CD14-positive monocyte (primary cell): Measurements from ENCODE around the gene TBC1D10A. TPM values are rescaled to one million over a fixed set of nuclear protein-coding genes. Genes with fewer than 3 reads are reported as not detected.
A peak's percentile ranks its signal among the peaks of the same experiment; 100 is the strongest.

Source experiments
- DNase-seq, 3 donors: peaks; one replicate each; pipeline ENCODE4 v3.0.0-alpha.2; 2011 to 2022
- H2AFZ ChIP-seq: 2 replicates; pipeline ENCODE4 v1.6.0; 2012; ENCODE audit warnings: mild to moderate bottlenecking, low read depth, low read length, inconsistent platforms; ENCODE audit not compliant: insufficient read depth, poor library complexity, severe bottlenecking
- H3K27ac ChIP-seq, 2 donors: 1 replicate in 1 of 2; 2 replicates in 1 of 2; pipeline ENCODE4 v1.5.1; 2012 to 2013; ENCODE audit warnings: low read length in 2 of 2, control low read depth in 1 of 2, inconsistent platforms in 1 of 2, low read depth in 1 of 2, mild to moderate bottlenecking in 1 of 2
- H3K27me3 ChIP-seq, 2 donors: one replicate each; pipeline versions ENCODE4 v1.6.0 to v1.6.1; 2011 to 2013; ENCODE audit warnings: low read length in 2 of 2; ENCODE audit not compliant: control insufficient read depth in 2 of 2, insufficient read depth in 2 of 2
- H3K36me3 ChIP-seq, 2 donors: replicated peaks in 1 of 2; 1 replicate in 1 of 2; 2 replicates in 1 of 2; pipeline versions ENCODE4 v1.5.1 to v1.6.1; 2012 to 2013; ENCODE audit warnings: low read length in 2 of 2, control low read depth in 1 of 2, inconsistent platforms in 1 of 2, mild to moderate bottlenecking in 1 of 2; ENCODE audit not compliant: insufficient read depth in 2 of 2, control insufficient read depth in 1 of 2
- H3K4me1 ChIP-seq, 2 donors: 1 replicate in 1 of 2; 2 replicates in 1 of 2; pipeline versions ENCODE4 v1.5.1 to v1.6.1; 2012 to 2013; ENCODE audit warnings: low read length in 2 of 2, control low read depth in 1 of 2, inconsistent platforms in 1 of 2, mild to moderate bottlenecking in 1 of 2, moderate library complexity in 1 of 2; ENCODE audit not compliant: insufficient read depth in 2 of 2, control insufficient read depth in 1 of 2
- H3K4me2 ChIP-seq: replicated peaks from 2 replicates; pipeline ENCODE3; 2012; ENCODE audit warnings: low read length, moderate library complexity, mild to moderate bottlenecking; ENCODE audit not compliant: poor library complexity, severe bottlenecking; ENCODE audit errors: extremely low read depth
- H3K4me3 ChIP-seq, 3 experiments: fragments of 200-600 bp in 1 of 3; sonication (generic) in 1 of 3; replicated peaks in 1 of 3; 1 replicate in 2 of 3; 2 replicates in 1 of 3; pipeline ENCODE4 v1.5.1; 2011 to 2013; ENCODE audit warnings: low read length in 3 of 3, mild to moderate bottlenecking in 3 of 3, control low read depth in 2 of 3, low read depth in 2 of 3, inconsistent platforms in 1 of 3, moderate library complexity in 1 of 3
- H3K79me2 ChIP-seq: 2 replicates; pipeline ENCODE4 v1.6.0; 2012; ENCODE audit warnings: mild to moderate bottlenecking, control low read depth, inconsistent platforms, low read length, moderate library complexity; ENCODE audit not compliant: insufficient read depth
- H3K9ac ChIP-seq: 2 replicates; pipeline ENCODE4 v1.6.0; 2017; ENCODE audit warnings: low read length, mild to moderate bottlenecking; ENCODE audit not compliant: insufficient read depth, poor library complexity, severe bottlenecking
- H3K9me3 ChIP-seq, 2 donors: replicated peaks in 1 of 2; 1 replicate in 1 of 2; 2 replicates in 1 of 2; pipeline versions ENCODE4 v1.5.1 to v1.6.1; 2012 to 2013; ENCODE audit warnings: low read length in 2 of 2, control low read depth in 1 of 2; ENCODE audit not compliant: control insufficient read depth in 1 of 2, insufficient read depth in 1 of 2
- H4K20me1 ChIP-seq: 2 replicates; pipeline ENCODE4 v1.6.0; 2012; ENCODE audit warnings: mild to moderate bottlenecking, low read length, control low read depth, moderate library complexity; ENCODE audit not compliant: insufficient read depth
- H3K27ac Mint-ChIP-seq, 7 donors: one replicate each; pipeline ENCODE4 v1.8.0; 2020; ENCODE audit warnings: mild to moderate bottlenecking in 7 of 7, mixed read lengths in 7 of 7, moderate library complexity in 6 of 7, inconsistent platforms in 2 of 7
- H3K27me3 Mint-ChIP-seq, 3 donors: one replicate each; pipeline ENCODE4 v1.8.0; 2021 to 2022; ENCODE audit warnings: low read depth in 3 of 3, mild to moderate bottlenecking in 3 of 3, mixed read lengths in 3 of 3, moderate library complexity in 3 of 3, inconsistent platforms in 1 of 3
- H3K36me3 Mint-ChIP-seq, 2 donors: one replicate each; pipeline ENCODE4 v1.8.0; 2020; ENCODE audit warnings: mixed read lengths in 2 of 2, inconsistent platforms in 1 of 2, mild to moderate bottlenecking in 1 of 2
- H3K4me1 Mint-ChIP-seq: one replicate; pipeline ENCODE4 v1.8.0; 2020; ENCODE audit warnings: mild to moderate bottlenecking, mixed read lengths
- H3K4me3 Mint-ChIP-seq, 2 donors: one replicate each; pipeline ENCODE4 v1.8.0; 2020; ENCODE audit warnings: mild to moderate bottlenecking in 2 of 2, mixed read lengths in 2 of 2, moderate library complexity in 1 of 2
- H3K9me3 Mint-ChIP-seq, 7 donors: one replicate each; pipeline ENCODE4 v1.8.0; 2020 to 2022; ENCODE audit warnings: mixed read lengths in 7 of 7, mild to moderate bottlenecking in 6 of 7, moderate library complexity in 6 of 7, inconsistent platforms in 2 of 7
- WGBS: methylation state at CpG from one replicate; pipeline ENCODE4 v1.1.5; 2013; ENCODE audit warnings: missing lambda C conversion rate; ENCODE audit not compliant: insufficient coverage; 5-methylcytosine and 5-hydroxymethylcytosine counted together
- intact Hi-C, 2 donors: fragments of 100-400 bp; cut with micrococcal nuclease; formaldehyde crosslinking; loops; one replicate each; pipeline versions ENCODE4 v1.15.0 to v1.15.1; 2023
- polyA plus RNA-seq, 3 donors: library from polyadenylated mRNA; depleted of rRNA in 1 of 3; unstranded in 2 of 3; stranded (reverse) in 1 of 3; fragments of 300-500 nt in 2 of 3; fragments of >200 nt in 1 of 3; fragmentation: Illumina TruSeq in 2 of 3; gene quantifications; 1 replicate in 2 of 3; 2 replicates in 1 of 3; pipeline ENCODE4 v1.2.3, GENCODE V29; 2012 to 2021
- TF ChIP-seq, protein P1 (sequence below): fragments of 200-600 bp; IDR thresholded peaks from one replicate; pipeline ENCODE4 v1.8.0; 2022; ENCODE audit warnings: antibody characterized with exemption, mild to moderate bottlenecking

Gene TBC1D10A
- polyA plus RNA-seq, 3 donors: 13.4 to 38.3 (median 21.8) TPM

DNA sequence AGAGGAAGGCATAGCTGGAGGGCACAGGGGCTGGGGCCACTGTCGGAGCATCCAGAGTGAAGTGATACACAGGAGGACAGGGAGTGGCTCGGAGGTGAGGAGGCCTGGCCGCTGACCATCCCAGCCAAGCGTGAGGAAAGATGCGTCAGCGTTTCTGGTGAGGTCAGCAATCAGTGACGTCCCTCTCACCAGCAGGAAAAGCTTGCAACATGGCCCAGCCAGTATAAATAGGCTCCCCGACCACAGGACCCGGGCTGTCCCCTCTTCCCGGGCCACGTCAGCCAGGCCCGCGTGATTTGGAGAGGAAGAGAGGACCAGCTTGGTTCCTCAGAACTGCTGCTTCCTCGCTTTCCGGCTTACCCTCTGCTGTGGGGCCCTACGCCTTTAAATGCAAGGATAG lies 55.9 kb downstream of the TBC1D10A start:
- Histone ChIP-seq H3K4me1 (peaks cover 80 to 99% of the 10 kb centered on the region in 2 donors), H4K20me1 (no peaks in the 10 kb centered on the region), H3K9me3 (no peaks in the 10 kb centered on the region), H3K27me3 (peaks cover 0 to 6% of the 10 kb centered on the region in 2 donors), H3K9ac (peak overlapping the region; percentile 16), H3K36me3 (no peaks in the 10 kb centered on the region), H3K79me2 (no peaks in the 10 kb centered on the region), H3K4me2 (peak overlapping the region; percentile 28), H3K4me3 (peak overlapping the region in 1 of 3 experiments; percentile 40), H3K27ac (peak overlapping the region; percentile 82 to 89), H2AFZ (no peak overlapping the region)
- Mint-ChIP-seq H3K36me3 (peaks cover 22 to 35% of the 10 kb centered on the region in 2 donors), H3K27ac (peak overlapping the region; percentile 92 to 99 (median 99)), H3K27me3 (peaks cover 9 to 27% (median 20%) of the 10 kb centered on the region in 3 donors), H3K4me3 (peak overlapping the region; percentile 68 to 79), H3K4me1 (peaks cover 90% of the 10 kb centered on the region), H3K9me3 (peaks cover 0 to 10% (median 0%) of the 10 kb centered on the region in 7 donors)
- peak; percentile 99 to 100 (median 99) for DNase-seq
- 0% methylated on average over 15 of the region's 16 CpGs for WGBS
- TF ChIP-seq, protein P1, sequence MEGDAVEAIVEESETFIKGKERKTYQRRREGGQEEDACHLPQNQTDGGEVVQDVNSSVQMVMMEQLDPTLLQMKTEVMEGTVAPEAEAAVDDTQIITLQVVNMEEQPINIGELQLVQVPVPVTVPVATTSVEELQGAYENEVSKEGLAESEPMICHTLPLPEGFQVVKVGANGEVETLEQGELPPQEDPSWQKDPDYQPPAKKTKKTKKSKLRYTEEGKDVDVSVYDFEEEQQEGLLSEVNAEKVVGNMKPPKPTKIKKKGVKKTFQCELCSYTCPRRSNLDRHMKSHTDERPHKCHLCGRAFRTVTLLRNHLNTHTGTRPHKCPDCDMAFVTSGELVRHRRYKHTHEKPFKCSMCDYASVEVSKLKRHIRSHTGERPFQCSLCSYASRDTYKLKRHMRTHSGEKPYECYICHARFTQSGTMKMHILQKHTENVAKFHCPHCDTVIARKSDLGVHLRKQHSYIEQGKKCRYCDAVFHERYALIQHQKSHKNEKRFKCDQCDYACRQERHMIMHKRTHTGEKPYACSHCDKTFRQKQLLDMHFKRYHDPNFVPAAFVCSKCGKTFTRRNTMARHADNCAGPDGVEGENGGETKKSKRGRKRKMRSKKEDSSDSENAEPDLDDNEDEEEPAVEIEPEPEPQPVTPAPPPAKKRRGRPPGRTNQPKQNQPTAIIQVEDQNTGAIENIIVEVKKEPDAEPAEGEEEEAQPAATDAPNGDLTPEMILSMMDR: no peak
- intact Hi-C loops: loop anchor here (5.0 kb wide), 2 partner anchors 74 to 171 kb away; no protein-coding TSS in a partner anchor

- intact Hi-C loops: loop anchor here in 1 of 2 donors (5.0 kb wide), 1 partner anchor 56 kb away; no protein-coding TSS in a partner anchor
- H3K9me3 ChIP-seq: no peaks in the 10 kb centered on the region
- peak overlapping the region; percentile 90 for H3K4me2 ChIP-seq
- no peak overlapping the region for H2AFZ ChIP-seq
- no peaks in the 10 kb centered on the region for H3K79me2 ChIP-seq
- Mint-ChIP-seq H3K27me3 (peaks cover 7 to 25% (median 13%) of the 10 kb centered on the region in 3 donors), H3K36me3 (peaks cover 31 to 36% of the 10 kb centered on the region in 2 donors), H3K9me3 (peaks cover 0 to 7% (median 0%) of the 10 kb centered on the region in 7 donors), H3K4me1 (peaks cover 88% of the 10 kb centered on the region), H3K4me3 (peak overlapping the region; percentile 69 to 94), H3K27ac (peak overlapping the region; percentile 96 to 99 (median 99))
- peaks cover 91 to 100% of the 10 kb centered on the region in 2 donors for H3K4me1 ChIP-seq
- no peaks in the 10 kb centered on the region for H3K36me3 ChIP-seq
- WGBS: 59% methylated on average over 7 of the region's 8 CpGs
- DNase-seq: no peak
- peak overlapping the region in 1 of 2 donors; percentile 94 for H3K27ac ChIP-seq
- TF ChIP-seq, protein P1: no peak
- no peaks in the 10 kb centered on the region for H3K27me3 ChIP-seq
- H3K4me3 ChIP-seq: peak overlapping the region in 1 of 3 experiments; percentile 83
- peak overlapping the region; percentile 91 for H3K9ac ChIP-seq
- H4K20me1 ChIP-seq: no peaks in the 10 kb centered on the region
Measured at GRCh38 chr22:30268331-30268730, 58.4 kb downstream of the TBC1D10A start.
